GM21447 (cell line): ENCODE data around the gene C1orf21.
A peak's percentile ranks its signal among the peaks of the same experiment; 100 is the strongest.

Experiments used
- ATAC-seq: cut with Tn5 transposase; IDR thresholded peaks from one replicate; pipeline ENCODE4 v1.9.1; 2021; ENCODE audit not compliant: unreplicated experiment

The C1orf21 gene

GRCh38 chr1:184648160-184648855 is 261.5 kb downstream of the C1orf21 start:
- ATAC-seq: no peak

- ATAC-seq: no peak
Observed at GRCh38 chr1:184648856-184649201, 262.0 kb downstream of the C1orf21 start.

GRCh38 chr1:184649451-184649888 is 262.6 kb downstream of the C1orf21 start:
- ATAC-seq: peak; percentile 95

GRCh38 chr1:184650177-184650866 is 263.5 kb downstream of the C1orf21 start:
- ATAC-seq: no peak

GRCh38 chr1:184655185-184655584 is 268.4 kb downstream of the C1orf21 start:
- ATAC-seq: no peak

GRCh38 chr1:184656221-184656620 is 269.4 kb downstream of the C1orf21 start:
- no peak for ATAC-seq

GRCh38 chr1:184658055-184658454 is 271.2 kb downstream of the C1orf21 start:
- ATAC-seq: no peak

- ATAC-seq: no peak
Observed at GRCh38 chr1:184660462-184661191, 273.8 kb downstream of the C1orf21 start.

- no peak for ATAC-seq
Observed at GRCh38 chr1:184661801-184662200, 275.0 kb downstream of the C1orf21 start.

- ATAC-seq: peak; percentile 80
Observed at GRCh38 chr1:184664042-184664660, 277.3 kb downstream of the C1orf21 start.

GRCh38 chr1:184664661-184665060 is 277.8 kb downstream of the C1orf21 start:
- ATAC-seq: no peak

GRCh38 chr1:184665360-184665759 is 278.5 kb downstream of the C1orf21 start:
- no peak for ATAC-seq

GRCh38 chr1:184669391-184669790 is 282.6 kb downstream of the C1orf21 start:
- ATAC-seq: no peak

GRCh38 chr1:184672013-184672726 is 285.3 kb downstream of the C1orf21 start:
- no peak for ATAC-seq

GRCh38 chr1:184673305-184673704 is 286.5 kb downstream of the C1orf21 start:
- no peak for ATAC-seq

- no peak for ATAC-seq
Observed at GRCh38 chr1:184677344-184677743, 290.5 kb downstream of the C1orf21 start.
